ENCODE measurements around the gene SH3BP4.

DNA sequence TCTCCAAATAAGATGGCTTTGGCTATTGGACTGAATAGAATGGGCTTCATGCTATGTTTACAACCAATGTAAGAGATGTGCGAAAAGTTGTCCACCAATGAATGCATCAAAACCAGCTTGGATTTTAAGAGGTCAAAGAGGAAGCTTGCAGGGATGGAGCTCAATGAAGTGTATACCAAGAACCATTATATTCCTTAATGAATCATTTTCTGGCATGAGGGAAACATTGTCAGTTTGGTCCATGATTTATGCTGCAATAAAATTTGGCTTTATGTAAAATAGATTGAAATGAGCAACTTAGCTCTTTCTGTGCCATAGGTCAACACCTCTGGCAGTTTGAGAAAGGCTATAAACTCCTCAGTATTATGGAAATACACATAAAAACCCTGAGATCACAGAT lies 107.3 kb downstream of the SH3BP4 start:
- TF ChIP-seq, protein P1, sequence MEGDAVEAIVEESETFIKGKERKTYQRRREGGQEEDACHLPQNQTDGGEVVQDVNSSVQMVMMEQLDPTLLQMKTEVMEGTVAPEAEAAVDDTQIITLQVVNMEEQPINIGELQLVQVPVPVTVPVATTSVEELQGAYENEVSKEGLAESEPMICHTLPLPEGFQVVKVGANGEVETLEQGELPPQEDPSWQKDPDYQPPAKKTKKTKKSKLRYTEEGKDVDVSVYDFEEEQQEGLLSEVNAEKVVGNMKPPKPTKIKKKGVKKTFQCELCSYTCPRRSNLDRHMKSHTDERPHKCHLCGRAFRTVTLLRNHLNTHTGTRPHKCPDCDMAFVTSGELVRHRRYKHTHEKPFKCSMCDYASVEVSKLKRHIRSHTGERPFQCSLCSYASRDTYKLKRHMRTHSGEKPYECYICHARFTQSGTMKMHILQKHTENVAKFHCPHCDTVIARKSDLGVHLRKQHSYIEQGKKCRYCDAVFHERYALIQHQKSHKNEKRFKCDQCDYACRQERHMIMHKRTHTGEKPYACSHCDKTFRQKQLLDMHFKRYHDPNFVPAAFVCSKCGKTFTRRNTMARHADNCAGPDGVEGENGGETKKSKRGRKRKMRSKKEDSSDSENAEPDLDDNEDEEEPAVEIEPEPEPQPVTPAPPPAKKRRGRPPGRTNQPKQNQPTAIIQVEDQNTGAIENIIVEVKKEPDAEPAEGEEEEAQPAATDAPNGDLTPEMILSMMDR (optimal IDR thresholded peaks at IDR 0.05 in 1 of 3, IDR thresholded peaks at IDR 0.05 in 1 of 3, conservative IDR thresholded peaks at IDR 0.05 in 1 of 3; ENCODE audit: extremely low read depth in 1 of 3, insufficient read depth in 2 of 3, low read length in 3 of 3), result no peak
- no peak for TF ChIP-seq EZH2 (IDR thresholded peaks at IDR 0.05; ENCODE audit: low read length)
